HG03460 (cell line): ENCODE measurements around the gene ELOVL2.
A peak's percentile ranks its signal among the peaks of the same experiment; 100 is the strongest.

ENCODE experiments used
- ATAC-seq: cut with Tn5 transposase; IDR thresholded peaks from one replicate; pipeline ENCODE4 v1.9.1; 2021; ENCODE audit not compliant: unreplicated experiment

Gene ELOVL2

DNA sequence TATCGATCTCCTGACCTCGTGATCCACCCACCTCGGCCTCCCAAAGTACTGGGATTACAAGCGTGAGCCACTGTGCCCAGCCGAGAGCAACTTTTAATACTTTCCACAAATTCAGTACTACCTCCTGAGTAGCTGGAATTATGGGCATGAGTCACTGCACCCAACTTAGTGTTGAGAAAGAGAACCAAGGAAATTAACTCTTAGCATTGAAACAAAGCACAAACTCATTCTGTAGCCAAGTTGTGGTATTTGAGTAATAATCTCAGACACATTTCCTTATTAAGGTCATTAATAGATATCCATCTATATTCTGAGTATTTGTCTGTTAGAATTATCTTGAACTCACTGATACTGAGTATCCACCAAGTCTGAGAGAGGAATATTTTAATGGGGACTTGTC is 14.3 kb upstream of the ELOVL2 start:
- ATAC-seq = no peak

DNA sequence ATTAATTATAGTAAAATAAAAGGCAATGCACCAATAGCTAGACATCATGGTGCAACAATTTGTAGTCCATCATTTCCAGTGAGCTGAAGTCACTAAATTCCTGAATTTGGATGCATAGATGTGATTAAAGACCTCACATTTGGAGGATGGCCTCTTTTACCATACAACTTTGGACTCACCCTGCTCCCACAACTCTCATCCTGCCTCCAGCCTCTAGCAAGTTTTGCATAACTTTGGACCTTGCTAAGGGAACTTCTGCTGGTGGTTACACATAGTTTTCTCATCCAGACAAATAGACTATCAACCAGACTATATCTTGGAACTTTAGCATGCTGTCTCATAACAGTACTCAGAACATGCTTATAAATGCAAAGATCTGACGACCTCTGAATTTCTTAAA is 12.8 kb upstream of the ELOVL2 start:
- no peak for ATAC-seq

DNA sequence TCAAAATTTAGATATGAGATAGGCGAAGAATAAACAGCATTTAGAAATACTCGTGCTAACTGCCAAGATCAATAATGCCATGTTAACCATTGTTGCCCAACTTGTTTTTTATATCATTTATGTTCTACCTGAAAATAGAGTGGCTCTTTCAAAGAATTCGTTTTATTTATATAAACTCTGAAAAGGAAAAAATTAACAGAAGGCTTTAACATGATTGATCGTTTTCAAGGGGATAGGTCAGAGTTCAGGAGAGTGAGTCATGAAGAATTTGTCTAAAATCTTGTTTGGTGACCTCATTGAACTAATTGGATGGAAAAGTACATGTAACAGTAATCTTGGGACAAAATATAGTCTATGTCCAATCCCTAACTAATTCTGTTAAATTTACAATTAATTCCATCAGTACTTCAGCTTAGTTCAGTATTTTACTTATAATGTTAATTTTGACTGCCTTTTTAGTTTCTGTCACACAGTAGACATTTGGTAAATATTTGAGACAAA is 11.1 kb upstream of the ELOVL2 start:
- ATAC-seq = no peak

DNA sequence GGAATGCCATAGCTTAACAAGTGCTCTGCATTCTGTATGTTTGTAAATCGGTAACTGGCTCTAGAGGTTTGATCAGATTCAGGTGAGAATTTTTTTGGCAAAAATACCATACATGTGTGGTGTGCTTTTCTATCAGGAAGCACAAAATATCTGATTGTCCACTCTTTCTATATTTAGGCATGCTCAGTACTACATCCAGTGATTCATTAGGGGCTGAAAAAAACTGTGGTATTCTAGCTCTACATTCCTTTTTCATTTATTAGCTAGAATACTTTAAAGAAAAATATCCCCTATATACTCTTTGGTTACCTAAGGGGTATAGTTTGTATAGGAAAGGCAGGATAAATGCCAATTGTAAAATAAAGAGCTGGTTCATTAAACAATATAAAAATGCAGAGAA is 10.6 kb upstream of the ELOVL2 start:
- ATAC-seq = no peak

DNA sequence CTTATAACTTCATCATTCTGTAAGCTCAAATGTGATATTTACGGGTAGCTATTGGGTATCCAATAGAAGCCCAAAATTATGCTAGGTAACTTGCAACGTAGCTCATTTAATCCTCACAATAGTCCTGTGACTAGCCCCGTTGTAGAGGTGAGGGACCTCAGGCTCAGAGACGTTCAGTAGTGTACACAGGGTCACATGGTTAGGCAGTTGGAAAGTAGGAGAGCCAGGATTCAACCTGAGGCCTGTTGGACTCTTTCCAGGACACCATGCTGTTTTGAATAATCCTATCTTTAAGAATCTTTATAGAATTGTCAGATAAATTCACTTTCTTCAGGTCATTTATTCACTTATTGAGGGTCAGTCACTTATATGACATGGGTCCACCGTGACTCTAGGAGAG is 9.2 kb upstream of the ELOVL2 start:
- no peak for ATAC-seq

DNA sequence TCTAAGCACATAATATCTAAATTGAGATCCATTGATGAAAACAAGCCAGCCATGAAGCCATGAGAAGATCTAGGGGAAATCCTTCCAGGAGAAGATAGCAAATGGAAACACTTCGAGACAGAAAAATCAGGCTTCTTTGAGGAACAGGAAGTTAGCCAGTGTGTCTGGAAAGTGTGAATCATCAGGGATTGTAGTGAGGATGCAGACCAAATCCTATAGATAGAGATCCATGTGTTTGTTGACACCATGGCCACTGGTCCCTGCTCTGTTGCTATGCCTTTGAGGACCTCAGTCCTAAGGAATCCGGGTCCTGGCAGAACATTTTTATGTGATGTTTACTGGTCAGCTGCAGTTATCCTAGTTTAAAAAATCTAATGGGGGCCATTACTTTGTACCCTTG is 6.6 kb upstream of the ELOVL2 start:
- no peak for ATAC-seq

DNA sequence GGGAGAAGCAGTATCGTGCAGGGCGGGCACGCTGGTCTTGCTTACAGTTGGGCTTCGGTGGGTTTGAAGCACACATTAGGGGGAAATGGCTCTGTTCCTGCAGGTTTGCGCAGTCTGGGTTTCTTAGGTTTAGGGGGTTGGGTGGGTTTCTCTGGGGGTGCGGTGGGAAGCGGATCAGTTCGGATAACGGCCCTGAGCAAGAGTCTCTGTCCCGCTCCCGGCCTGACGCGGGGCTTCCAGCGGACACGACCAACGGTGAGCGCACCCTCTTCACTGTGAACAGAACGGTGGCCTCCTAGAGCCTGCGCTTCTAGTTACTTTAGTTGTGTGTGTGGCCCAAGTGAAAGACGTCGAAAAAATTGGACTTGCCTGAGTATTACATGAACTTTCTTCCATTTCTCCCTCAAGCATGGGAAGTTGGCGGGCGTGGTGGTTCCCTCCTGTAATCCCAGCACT is 635 bp upstream of the ELOVL2 start:
- ATAC-seq = no peak

DNA sequence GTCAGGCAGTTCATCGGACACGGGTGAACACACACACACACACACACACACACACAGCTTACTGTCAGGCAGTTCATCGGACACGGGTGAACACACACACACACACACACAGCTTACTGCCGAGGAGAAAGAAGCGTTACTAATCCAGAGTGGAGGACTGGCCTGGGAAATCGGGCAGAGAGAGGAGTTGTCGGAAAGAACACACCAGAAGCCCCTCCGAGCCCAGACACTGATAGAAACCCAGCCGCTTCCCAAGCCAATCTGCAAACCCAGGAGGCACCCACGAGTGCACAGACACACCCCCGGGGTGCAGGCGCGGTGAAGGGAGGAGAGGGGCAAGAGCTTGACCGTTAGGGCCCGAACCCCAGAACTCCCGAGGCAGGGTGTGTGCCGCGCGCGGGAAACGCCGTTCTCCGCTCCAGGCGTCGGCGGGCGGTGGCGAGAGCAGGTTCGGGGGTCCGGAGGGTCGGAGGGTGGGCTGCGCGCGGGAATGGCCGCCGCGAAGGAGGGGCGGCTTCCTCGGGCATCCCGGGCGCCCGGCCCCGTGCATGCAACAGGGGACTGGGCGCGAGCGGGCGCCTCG is 636 bp downstream of the ELOVL2 start:
- no peak for ATAC-seq

DNA sequence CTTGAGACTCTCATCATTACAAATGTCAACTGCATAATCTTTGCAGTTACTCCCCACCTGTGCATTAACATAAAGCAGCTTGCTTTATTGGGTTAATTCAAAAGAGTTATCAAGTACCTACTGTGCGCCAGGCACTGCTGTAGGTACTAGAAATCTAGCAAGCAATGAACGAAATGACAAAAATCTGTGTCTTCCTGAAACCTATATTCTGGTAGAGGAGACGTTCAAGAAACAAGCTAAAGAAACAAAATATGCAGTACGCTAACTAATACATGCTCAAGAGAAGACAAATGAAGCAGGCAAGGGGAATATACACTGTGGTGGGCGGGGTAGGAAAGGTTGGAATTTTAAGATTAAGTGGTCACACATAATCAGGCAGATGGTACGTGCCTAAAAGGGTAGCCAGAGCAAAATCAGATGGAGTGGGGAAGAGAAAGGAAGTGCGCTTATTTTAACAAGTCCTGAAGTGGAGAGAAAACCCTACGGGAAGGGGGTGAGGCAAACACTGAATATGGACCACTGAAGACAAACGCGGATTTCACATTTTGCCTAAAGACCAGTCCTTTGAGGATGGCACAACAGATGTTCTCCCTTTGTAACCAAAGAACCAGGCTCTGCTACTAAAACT is 1.2 kb downstream of the ELOVL2 start:
- no peak for ATAC-seq

DNA sequence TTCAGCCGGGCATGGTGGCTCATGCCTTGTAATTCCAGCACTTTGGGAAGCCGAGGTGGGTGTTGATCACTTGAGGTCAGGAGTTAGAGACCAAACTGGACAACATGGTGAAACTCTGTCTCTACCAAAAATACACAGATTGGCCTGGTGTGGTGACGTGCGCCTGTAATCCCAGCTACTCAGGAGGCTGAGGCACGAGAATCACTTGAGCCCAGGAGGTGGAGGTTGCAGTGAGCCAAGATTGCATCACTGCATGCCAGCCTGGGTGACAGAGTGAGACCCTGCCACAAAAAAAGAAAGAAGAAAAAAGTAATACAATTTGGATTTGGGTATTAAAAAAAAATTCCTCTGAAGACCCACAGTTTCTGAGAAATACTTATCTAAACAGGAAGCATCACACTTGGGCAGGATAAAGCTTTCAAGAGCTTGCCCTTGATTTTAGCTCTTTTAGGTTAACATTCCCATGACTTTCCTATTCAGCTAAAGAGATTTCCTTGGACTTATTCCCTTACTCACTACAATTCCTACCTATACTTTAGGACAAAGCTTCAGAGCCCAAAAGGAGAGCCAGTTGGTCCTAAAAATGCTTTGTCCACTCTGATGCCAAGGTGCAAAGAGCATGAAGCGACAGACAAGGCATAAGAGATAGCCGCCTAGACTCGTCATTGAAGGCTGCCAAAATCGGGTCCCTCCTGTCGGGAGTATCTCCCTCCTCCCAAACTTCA is 1.9 kb downstream of the ELOVL2 start:
- no peak for ATAC-seq

DNA sequence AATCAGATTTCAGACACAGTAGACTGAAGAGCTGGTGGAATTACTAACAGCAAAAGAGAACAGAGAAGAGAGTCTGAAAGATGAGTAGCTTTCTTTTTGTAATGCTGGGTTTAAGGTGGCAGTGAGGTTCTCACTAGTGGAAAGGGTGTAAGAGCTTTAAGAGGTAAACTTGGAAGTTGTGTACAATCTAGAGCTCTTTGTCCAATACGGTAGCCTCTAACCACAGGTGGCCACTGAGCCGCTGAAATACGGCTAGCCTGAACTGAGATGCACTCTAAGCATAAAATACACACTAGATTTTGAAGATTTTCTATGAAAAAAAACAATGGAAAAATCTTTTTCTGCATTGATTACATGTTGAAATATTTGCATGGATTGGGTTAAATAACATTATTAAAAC is 4.0 kb downstream of the ELOVL2 start:
- no peak for ATAC-seq

DNA sequence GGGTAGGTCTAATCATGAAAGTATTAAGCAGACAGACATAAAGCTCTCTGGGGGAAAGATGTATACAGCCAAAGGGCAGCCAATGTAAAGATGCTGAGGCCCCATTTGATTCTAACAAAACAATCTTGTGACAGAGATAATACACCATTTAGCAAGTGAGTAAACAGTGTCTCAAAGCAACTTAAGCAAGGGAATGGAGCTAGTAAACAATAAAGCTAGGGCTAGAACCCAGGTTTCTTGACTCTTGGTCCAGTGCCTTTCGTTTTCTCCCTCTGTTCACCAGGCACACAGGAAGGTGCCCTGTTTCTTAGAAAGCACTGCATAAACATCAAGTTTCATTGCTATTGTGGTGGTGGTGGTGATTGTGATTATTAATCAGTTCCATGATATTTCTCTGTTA is 5.1 kb downstream of the ELOVL2 start:
- no peak for ATAC-seq

DNA sequence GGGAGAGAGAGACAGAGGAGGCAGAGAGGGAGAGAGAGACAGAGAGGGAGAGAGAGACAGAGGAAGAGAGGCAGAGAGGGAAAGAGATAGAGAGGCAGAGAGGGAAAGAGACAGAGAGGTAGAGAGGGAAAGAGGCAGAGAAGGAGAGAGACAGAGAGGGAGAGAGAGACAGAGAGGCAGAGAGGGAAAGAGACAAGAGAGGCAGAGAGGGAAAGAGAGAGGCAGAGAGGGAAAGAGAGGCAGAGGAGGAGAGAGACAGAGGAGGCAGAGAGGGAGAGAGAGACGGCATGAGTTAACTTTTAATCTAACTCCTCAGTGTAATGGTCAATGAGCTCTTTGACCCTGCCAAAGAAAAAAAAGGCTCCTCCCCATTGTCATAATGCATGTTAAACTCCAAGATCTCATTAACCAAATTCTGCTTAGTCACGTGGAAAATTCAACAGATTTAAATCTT is 7.1 kb downstream of the ELOVL2 start:
- no peak for ATAC-seq

DNA sequence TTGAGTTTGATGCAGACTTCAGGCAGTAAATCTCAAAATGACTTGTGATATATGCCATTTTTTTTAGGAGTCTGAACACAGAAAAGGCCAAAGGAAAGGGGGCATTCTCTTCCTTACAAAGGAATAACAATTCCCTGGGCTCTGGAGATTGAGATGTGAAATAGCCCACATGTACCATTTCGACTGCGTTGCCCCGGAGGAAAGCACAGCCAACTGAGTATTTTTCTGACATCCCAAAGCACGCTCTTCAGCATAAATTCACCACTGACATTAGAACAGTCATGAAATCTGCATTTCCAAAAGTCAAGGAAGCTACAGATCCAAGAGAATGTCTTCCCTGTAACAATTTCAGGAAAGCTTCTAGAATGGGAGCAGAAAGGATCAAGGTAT is 7.8 kb downstream of the ELOVL2 start:
- no peak for ATAC-seq

DNA sequence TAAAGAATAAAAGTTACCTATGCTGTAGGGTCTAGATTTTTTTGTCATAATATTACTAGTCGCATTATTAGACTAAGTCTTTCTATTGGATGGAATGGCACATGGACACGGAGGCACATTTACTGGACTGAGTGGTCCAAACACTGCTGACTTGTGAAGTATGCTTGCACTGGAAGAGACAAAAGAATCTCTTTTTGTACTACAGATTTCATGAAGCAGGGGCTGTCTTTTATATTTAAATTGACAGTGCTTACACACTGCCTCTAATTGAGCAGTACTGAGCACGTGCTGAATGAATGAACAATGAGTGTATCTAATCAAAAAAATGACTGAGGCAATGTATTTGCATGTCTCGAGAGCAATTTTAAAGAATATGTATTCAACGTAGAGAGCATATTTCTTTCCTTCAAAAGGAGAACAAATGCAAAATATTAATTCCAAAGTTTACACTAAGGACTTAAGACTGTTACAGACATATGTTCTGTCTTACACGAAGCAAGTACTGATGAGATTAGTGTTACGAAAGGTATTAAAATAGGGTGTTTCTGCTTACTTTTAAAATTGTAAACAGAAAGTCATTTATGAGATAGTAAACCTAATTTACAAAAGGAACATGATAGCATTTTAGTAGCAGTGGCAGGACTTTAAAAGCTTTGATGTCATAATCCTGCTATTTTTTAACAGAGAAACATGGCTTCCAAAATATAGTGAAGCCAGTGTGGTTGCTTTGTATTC is 8.3 kb downstream of the ELOVL2 start:
- ATAC-seq = no peak

DNA sequence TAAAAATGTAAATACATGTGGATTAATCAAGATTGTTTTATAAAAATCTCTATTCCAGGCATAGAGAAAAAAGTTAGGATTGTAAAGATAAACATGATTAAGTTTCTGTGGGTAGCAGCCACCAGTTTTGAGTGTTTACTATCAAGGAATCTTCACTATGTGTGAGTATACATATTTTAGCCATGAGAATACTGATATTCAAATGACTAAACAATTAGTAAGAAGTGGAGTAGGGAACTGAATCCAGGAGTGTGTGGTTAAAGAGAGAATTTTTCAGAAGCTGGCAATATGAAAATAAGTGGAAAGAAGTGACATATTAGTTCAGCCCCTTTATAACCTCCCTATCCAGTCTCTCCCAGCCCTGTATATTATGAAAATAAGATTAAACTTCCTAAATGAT is 10.3 kb downstream of the ELOVL2 start:
- no peak for ATAC-seq

DNA sequence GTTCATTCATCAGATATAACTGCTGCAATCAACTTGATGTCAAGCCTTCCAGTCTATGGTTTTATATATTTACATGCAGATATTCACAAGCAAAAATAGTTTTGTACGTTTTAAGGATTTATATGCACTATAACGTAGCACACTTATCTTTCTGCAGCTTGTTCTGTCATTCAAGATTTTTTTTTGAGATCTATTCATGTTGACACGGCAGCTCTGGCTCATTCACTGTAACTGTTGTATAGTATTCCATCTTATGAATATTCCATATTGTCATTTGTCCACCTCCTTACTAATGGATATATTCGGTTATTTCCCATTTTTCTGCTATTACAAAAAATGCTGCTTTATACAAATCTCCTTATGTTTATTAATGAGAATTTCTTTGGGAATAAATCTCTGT is 13.2 kb downstream of the ELOVL2 start:
- ATAC-seq = no peak

DNA sequence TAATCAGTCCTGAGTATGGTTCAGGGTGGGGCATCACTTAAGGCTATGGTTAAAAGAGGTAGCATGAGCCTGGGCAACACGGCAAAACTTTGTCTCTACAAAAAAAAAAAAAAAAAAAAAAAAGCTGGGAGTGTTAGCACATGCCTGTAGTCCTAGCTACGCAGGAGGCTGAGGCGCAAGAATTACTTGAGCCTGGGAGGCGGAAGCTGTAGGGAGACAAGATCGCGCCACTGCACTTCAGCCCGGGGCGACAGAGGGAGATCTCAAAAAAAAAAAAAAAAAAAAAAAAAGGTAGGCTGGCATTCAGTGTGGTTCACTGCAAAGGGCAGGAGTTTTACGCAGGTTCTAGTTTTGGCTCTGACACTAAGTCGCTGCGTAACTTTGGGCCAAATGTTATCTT is 15.1 kb downstream of the ELOVL2 start:
- no peak for ATAC-seq

DNA sequence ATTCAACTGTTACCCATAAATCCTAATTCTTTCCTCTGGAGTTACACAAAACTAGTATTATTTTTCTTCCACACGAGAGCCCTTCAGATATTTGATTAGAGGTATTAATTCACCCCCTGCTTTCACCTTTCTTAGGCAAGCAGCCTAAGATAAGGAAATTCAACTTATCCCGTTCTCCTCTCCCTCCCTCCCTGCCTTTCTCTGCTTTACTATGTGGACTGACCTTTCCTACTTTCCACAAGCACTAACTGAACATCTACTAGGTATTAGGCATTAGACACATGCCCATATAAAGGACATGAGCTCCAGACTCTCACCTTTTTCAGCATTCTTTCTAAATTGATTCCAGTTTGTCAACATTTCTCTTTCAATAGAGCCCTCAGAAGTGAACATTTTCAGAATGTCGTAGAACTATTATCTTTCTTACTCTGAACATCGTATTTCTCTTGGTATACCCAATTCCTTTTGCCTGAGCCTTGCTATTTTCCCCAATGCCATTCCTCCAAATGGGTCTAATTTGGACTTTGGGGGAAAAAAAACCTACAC is 16.5 kb downstream of the ELOVL2 start:
- no peak for ATAC-seq

DNA sequence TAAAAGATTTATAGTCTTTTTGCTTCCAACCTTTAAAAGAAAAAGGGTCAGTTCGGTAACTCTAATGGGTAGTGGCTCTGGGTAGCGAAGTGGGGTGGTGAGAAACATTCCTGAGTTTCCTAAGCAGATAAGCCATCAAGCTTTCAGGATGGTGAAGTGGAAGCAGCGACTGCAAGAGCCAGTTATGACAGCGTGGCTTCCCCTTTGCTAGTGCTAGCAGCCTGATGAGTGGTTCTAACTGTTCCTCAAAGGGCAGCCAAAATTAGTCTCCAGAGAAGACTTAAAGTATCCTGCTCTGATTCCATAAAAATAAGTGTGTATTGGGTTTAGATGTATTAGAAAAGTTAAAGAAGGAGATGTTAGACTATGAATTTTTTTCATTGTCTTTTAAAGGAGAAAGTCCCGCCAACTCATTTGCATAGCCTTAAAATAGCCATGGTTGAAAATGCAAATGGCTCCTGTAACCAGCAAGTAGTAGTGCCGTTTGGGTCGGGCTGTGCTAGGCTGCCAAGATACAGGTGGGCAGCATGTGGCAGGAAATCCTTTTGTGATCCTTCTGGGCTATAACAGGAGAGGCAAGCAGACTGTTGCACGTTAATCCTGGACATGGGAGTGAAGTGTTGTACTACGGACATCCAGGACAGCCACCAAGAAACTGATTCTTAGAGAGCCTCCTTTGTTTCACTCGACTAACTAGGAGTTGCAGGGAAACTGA is 18.0 kb downstream of the ELOVL2 start:
- ATAC-seq = peak; percentile 75

DNA sequence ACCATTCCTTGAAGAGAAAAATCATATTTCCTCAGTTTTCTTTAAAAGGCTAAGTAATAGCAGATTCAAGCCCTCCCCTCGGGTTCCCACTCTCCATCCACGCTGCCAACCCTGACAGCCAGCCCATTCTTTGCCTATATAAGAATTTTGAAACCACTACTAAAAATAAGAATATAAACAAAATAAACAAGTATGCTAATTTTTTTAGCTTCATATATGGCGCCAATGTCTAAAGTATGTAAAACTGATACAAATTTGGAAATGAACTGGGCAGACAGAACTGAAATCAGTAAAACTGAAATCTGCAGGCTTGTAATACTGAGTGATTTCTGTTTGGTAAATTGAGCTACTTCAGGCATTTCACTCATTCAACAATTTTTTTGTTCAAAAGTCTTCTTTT is 19.0 kb downstream of the ELOVL2 start:
- ATAC-seq = no peak
